ENCODE measurements around the gene BAZ2A.

Gene BAZ2A

DNA sequence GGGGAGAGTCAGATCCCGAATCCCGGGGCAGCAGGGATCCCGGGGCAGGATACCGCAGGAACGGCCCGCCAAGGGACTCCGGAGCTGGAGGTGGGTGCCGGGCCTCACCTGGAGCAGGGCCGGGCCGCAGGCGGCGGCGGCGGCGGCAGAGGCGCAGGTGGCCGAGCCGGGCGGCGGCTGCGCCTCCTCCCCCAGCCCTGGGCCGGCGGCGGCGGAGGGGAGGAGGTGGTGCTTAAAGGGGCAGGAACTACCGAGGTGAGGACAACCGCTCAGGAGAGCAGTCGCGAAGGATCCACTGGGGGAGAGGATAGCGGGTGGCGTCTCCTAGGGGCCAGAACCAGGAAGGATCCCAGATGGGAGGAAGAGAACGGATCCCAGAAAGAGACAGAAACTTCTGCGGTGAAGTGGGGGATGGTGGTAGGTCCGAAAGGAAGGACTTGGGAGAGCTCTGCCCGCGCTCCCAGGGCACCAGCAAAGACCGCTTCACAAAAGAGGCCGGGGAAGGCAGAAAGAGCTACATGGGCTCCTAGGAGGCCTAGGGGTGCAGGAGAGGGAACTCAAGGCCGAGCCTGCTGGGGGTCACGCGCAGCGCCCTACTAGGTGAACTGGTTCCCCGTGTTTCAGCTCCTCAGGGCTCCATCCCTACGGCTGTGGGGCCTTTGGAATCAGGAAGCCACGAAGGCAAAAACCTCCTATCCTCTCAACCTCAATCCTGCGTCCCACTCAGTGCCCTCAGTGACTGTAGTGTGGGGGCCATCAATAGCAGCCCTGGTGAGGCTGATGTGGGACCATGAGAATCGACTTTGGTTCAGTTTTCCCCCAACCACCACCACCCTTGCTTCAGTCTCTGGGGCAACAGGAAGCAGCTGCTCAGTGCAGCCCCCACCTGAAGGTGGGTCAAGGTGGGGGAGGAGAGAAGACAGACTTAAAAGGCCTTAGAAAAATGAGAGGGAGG is 5.0 kb upstream of the BAZ2A start:
- peak; percentile 56 for DNase-seq (ENCODE audit: low read depth)

GRCh38 chr12:56634242-56634836 is 4.2 kb upstream of the BAZ2A start:
- no peak for DNase-seq (ENCODE audit: low read depth)

- no peak for DNase-seq (ENCODE audit: low read depth)
Measured at GRCh38 chr12:56633468-56634241, 3.5 kb upstream of the BAZ2A start.

- no peak for DNase-seq (ENCODE audit: low read depth)
Measured at GRCh38 chr12:56632701-56633467, 2.8 kb upstream of the BAZ2A start.

GRCh38 chr12:56631790-56632700 is 1.9 kb upstream of the BAZ2A start:
- DNase-seq (ENCODE audit: low read depth), result no peak

- no peak for DNase-seq (ENCODE audit: low read depth)
Measured at GRCh38 chr12:56629459-56630179, 507 bp downstream of the BAZ2A start.

DNA sequence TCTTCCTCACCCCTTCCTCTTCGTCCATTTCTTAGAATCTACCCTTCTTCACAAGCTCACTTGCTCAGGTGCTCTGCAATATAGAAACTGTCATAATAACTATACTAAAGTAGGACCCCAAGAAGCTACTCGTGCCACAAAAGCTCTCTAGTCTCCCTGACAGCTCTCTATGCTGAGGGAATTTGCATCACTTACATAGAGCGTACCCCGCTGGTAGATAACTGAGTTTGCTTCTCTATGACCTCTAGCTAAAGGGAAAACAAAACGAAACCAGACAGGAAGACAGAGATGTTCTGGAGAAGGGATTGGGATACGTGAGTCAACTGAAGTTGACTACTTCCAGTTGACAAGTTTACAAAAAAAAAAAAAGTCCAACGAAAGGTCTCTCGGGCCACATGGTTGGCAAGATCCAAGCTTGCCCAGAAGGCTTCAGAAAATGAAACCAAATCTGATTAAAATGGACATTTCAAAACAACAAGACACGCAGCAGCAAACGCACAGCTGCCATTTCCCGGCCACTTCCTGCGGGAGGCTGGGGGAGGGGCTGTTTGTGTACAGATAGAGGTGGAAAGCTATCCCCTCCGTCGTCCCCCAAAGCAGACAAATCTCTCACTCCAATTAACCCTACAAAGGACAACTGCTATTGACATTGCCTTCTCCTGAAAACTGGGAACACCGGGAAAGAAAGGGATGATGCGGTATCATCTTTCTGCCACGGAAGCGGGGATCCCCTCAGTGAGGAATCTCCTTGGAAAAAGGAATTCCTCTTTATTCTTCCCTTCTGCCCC is 1.3 kb downstream of the BAZ2A start:
- peak; percentile 64 for DNase-seq (ENCODE audit: low read depth)

DNA sequence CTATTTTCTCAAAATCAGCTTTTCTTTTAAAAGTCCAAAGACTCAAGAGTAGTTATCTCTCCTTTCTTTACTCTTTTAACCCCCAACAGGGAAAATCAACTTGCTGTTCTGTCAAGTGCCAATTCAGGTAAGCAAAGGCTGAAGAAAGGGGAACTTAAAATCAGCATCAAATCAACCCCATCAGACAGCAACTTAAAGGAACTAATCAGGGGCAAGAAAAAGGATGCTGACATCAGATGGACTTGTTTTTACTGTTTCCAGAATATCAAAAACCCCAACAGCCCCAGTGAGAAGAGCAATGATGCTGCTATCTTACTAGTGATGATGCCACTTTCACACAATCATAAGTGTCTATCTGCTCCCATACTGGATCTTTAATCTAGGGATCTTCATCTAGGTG is 3.4 kb downstream of the BAZ2A start:
- DNase-seq (ENCODE audit: low read depth), result no peak

GRCh38 chr12:56622535-56622934 is 7.6 kb downstream of the BAZ2A start:
- no peak for DNase-seq (ENCODE audit: low read depth)

DNA sequence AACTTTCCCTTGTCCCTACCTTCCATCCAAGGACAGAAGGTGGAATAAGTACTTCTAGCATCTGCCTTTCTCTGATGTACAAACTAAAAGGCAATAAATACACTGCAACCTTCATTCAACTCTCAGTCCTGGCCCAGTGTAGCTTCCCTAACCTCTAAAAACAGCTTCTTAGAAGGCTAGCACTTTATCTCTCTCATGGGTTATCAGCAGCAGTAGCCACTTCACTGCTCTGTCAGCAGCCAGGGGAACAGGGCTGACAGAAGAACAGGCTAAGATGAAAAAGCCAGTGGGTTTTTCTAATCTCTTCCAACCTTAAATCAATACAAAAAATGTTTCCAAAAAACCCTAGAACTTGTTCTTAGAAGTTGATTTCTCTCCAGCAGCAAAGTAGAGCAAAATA is 13.2 kb downstream of the BAZ2A start:
- DNase-seq (ENCODE audit: low read depth), result no peak

- DNase-seq (ENCODE audit: low read depth), result no peak
Measured at GRCh38 chr12:56616244-56616643, 13.9 kb downstream of the BAZ2A start.

DNA sequence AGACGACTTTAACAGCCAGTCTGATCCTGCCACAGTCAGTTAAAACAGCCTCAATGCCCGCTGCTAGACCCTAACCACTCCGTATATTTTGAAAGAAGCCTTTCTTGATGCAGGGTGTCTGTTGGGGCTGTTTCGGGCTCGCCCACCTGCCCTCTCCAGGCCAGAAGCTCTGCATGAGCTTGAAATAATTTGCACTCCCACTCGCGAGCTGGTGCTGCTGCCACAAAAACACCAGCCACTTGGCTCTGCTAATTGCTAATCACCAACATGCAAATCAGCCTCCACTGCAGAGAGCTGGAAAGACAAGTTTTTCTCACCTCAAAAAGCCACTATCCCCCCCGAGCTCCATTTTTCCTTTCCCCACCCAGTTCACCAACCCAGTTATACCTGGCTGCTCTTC is 15.5 kb downstream of the BAZ2A start:
- no peak for DNase-seq (ENCODE audit: low read depth)

- DNase-seq (ENCODE audit: low read depth), result no peak
Measured at GRCh38 chr12:56604355-56604754, 25.8 kb downstream of the BAZ2A start.

GRCh38 chr12:56602239-56602638 is 27.9 kb downstream of the BAZ2A start:
- no peak for DNase-seq (ENCODE audit: low read depth)

DNA sequence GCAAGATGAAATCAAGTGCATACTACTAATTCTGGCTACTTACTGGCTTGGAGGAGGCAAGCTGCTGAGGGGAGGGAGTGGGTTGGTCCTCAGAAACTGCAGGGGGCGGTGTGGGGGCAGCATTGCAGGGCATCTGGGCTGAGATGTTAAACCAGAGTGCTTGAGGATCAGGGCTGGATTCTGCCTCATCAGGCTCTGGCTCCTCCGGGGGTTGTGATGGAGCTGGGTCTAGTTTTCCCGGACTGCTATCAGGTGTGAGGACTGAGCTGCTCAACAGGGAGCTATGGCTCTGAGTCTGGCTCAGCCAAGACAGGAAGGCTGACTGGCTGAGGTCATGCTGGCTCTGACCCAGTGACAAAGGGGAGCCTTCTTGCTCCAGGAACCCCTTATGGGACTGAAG is 28.6 kb downstream of the BAZ2A start:
- no peak for DNase-seq (ENCODE audit: low read depth)

GRCh38 chr12:56600753-56601152 is 29.4 kb downstream of the BAZ2A start:
- DNase-seq (ENCODE audit: low read depth), result no peak

- DNase-seq (ENCODE audit: low read depth), result no peak
Measured at GRCh38 chr12:56599797-56600196, 30.3 kb downstream of the BAZ2A start.

DNA sequence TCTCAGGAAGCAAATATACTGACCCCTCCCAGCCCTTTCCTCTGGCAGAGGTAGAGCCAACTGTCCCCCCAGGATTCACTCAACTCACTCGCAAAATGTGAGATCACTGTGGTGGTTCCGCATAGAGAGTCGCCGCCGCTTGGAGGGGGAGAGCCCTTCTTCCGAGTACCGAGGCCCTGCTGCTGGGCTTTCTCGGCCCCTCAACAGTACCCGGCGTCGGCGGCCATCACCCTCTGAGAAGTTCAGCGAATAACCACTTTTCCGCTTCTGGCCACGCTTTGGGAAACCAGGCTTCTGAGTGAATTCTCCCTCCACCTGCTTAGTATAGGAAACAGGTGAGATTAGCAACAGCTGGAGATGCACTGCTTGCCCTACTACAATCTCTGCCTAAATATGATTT is 31.1 kb downstream of the BAZ2A start:
- no peak for DNase-seq (ENCODE audit: low read depth)

DNA sequence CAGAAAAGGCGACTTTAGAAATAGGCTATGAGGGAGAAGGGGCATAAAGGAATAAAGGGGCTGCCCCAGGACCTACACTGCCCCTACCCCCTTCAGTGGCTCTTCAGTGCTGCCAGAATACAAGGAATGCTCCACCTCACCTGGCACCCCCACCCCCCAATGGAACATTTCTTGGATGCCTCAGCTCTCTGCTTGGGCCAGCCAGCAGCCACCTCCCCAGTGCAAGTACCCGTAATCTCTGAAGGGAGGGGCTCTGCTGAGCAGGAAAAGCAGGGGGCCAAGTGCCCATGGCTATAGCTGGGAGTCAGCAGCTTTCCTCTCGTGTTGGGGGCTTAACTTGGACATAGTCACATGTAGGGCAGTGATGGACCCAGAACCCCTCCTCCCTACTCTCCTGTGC is 33.3 kb downstream of the BAZ2A start:
- DNase-seq (ENCODE audit: low read depth), result no peak
